Measurements from ENCODE around the gene CLCNKB.
"Not testable (repeated sequence)": the region's sequence is repeated elsewhere in the genome, so short reads cannot be mapped to it uniquely, and the experiment has no call there.

The CLCNKB gene

DNA sequence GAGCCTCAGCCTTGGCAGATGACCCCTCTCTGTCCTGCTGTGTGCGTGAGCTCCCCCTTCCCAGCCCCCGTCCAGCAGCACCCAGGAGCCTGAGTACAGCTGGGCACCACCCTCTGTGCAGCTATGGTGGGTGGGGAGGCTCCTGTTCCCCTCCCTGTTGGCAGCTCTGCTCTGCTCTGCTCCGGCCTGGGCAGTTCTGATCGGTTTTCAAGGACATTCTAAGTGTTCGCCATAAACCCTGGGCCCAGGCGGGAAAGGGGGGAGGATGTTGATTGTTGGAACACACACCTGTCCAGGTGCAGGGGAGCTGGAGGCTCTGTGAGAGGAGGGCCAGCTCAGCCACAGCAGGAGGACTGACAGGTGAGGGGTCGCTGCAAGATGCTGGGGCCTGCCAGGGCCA, at the start of gene CLCNKB:
TSS of gene CLCNKB (plus strand) at position 262 of the 400 bp plus-strand sequence. CDS start 711 bp downstream, outside the sequence.
- Histone ChIP-seq H3K27ac (ENCODE audit: low read length) (no peak within 1 kb of the TSS), H3K36me3 (ENCODE audit: control insufficient read depth, insufficient read depth, low read length) (no peaks in the 10 kb centered on the region), H3K9me3 (ENCODE audit: control insufficient read depth, insufficient read depth, low read length) (no peaks in the 10 kb centered on the region), H3K4me3 (ENCODE audit: low read length) (no peak within 1 kb of the TSS), H3K4me1 (ENCODE audit: control insufficient read depth, insufficient read depth, low read length) (peaks cover 2% of the 10 kb centered on the region; the same call in 1 of the 2 replicates), H3K27me3 (ENCODE audit: control insufficient read depth, insufficient read depth, low read length) (no peaks in the 10 kb centered on the region)
- no CpG with 5 or more reads among the region's 7 CpGs for WGBS (ENCODE audit: insufficient coverage, insufficient read length)
- DNase-seq (ENCODE audit: low read depth, low spot score): no peak

DNA sequence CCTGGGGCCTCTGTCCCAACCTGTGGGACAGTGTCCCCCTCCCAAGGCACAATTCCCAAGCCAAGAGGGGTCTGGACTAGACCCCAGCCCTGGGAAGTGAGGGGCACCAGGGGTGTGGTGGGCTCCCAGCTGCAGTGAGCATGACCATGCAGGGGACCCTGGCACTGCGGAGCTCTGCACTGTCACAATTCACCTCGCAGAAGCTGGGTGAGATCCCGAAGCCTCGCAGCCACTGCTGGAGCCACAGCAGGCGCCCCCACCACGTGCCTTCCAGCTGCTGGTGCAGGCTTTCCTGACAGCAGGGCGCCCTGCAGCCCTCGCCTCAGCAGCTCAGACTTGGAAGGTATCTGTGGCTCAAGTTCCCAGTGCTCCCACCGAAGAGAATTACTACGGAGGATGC, 49.5 kb upstream of the CLCNKB start:
- Histone ChIP-seq H3K27ac (ENCODE audit: low read length) (no peak overlapping the region), H3K4me1 (ENCODE audit: control insufficient read depth, insufficient read depth, low read length) (no peaks in the 10 kb centered on the region)
- no CpG with 5 or more reads among the region's 10 CpGs for WGBS (ENCODE audit: insufficient coverage, insufficient read length)

GRCh38 chr1:15994590-15995351, 48.8 kb upstream of the CLCNKB start:
- WGBS (ENCODE audit: insufficient coverage, insufficient read length): no CpG with 5 or more reads among the region's 11 CpGs
- Histone ChIP-seq H3K4me1 (ENCODE audit: control insufficient read depth, insufficient read depth, low read length) (no peaks in the 10 kb centered on the region), H3K27me3 (ENCODE audit: control insufficient read depth, insufficient read depth, low read length) (no peaks in the 10 kb centered on the region), H3K9me3 (ENCODE audit: control insufficient read depth, insufficient read depth, low read length) (no peaks in the 10 kb centered on the region), H3K36me3 (ENCODE audit: control insufficient read depth, insufficient read depth, low read length) (no peaks in the 10 kb centered on the region), H3K4me3 (ENCODE audit: low read length) (no peak overlapping the region), H3K27ac (ENCODE audit: low read length) (no peak overlapping the region)
- DNase-seq (ENCODE audit: low read depth, low spot score): no peak

More for the DNA sequence above, 49.5 kb upstream of the CLCNKB start:
- no peaks in the 10 kb centered on the region for H3K27me3 ChIP-seq (ENCODE audit: control insufficient read depth, insufficient read depth, low read length)
- H3K36me3 ChIP-seq (ENCODE audit: control insufficient read depth, insufficient read depth, low read length): no peaks in the 10 kb centered on the region
- H3K4me3 ChIP-seq (ENCODE audit: low read length): no peak overlapping the region
- no peak for DNase-seq (ENCODE audit: low read depth, low spot score)
- no peaks in the 10 kb centered on the region for H3K9me3 ChIP-seq (ENCODE audit: control insufficient read depth, insufficient read depth, low read length)

GRCh38 chr1:15997076-15997585, 46.5 kb upstream of the CLCNKB start:
- no peaks in the 10 kb centered on the region for H3K27me3 ChIP-seq (ENCODE audit: control insufficient read depth, insufficient read depth, low read length)
- no CpG with 5 or more reads among the region's 9 CpGs for WGBS (ENCODE audit: insufficient coverage, insufficient read length)
- no peak for DNase-seq (ENCODE audit: low read depth, low spot score)
- no peaks in the 10 kb centered on the region for H3K9me3 ChIP-seq (ENCODE audit: control insufficient read depth, insufficient read depth, low read length)
- H3K36me3 ChIP-seq (ENCODE audit: control insufficient read depth, insufficient read depth, low read length): no peaks in the 10 kb centered on the region
- H3K4me3 ChIP-seq (ENCODE audit: low read length): no peak overlapping the region
- H3K4me1 ChIP-seq (ENCODE audit: control insufficient read depth, insufficient read depth, low read length): no peaks in the 10 kb centered on the region
- no peak overlapping the region for H3K27ac ChIP-seq (ENCODE audit: low read length)

DNA sequence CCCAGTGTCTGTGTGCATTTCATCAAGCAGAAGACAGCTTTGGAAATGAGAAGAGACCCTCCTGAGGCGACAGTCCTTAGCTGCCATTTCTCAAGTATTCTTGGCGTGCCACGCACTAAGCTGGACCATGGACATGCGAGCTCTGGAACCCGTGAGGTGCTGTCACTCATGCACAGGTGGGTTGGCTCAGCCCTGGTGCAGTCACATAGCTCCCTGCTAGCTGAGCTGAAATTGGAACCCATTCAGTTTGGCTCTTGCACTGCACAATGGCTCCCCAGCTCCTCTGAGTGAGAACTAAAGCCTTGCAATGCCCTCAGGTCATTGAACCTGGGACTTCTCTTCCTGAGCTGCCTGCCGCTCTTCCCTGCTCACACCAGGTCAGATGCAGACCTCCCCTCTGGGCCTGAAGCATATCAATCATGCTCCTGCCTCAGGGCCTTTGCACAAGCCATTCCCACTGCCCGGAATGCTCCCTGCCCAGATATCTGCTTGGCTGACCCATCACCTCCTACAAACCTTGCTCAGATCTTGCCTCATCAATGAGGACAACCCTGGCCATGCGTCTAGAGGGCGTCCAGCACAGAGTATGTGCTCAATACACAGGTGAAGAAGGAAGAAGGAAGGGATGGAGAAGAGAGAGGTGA, 45.8 kb upstream of the CLCNKB start:
- Histone ChIP-seq H3K4me3 (ENCODE audit: low read length) (no peak overlapping the region), H3K9me3 (ENCODE audit: control insufficient read depth, insufficient read depth, low read length) (no peaks in the 10 kb centered on the region), H3K4me1 (ENCODE audit: control insufficient read depth, insufficient read depth, low read length) (no peaks in the 10 kb centered on the region), H3K36me3 (ENCODE audit: control insufficient read depth, insufficient read depth, low read length) (no peaks in the 10 kb centered on the region), H3K27ac (ENCODE audit: low read length) (no peak overlapping the region), H3K27me3 (ENCODE audit: control insufficient read depth, insufficient read depth, low read length) (no peaks in the 10 kb centered on the region)
- WGBS (ENCODE audit: insufficient coverage, insufficient read length): no CpG with 5 or more reads among the region's 9 CpGs
- DNase-seq (ENCODE audit: low read depth, low spot score): no peak

GRCh38 chr1:15998929-15999328, 44.7 kb upstream of the CLCNKB start:
- H3K36me3 ChIP-seq (ENCODE audit: control insufficient read depth, insufficient read depth, low read length): no peaks in the 10 kb centered on the region
- H3K27ac ChIP-seq (ENCODE audit: low read length): no peak overlapping the region
- no peaks in the 10 kb centered on the region for H3K27me3 ChIP-seq (ENCODE audit: control insufficient read depth, insufficient read depth, low read length)
- DNase-seq (ENCODE audit: low read depth, low spot score): no peak
- H3K9me3 ChIP-seq (ENCODE audit: control insufficient read depth, insufficient read depth, low read length): no peaks in the 10 kb centered on the region
- no peaks in the 10 kb centered on the region for H3K4me1 ChIP-seq (ENCODE audit: control insufficient read depth, insufficient read depth, low read length)
- H3K4me3 ChIP-seq (ENCODE audit: low read length): no peak overlapping the region
- no CpG with 5 or more reads among the region's 11 CpGs for WGBS (ENCODE audit: insufficient coverage, insufficient read length)

- no CpG with 5 or more reads among the region's 10 CpGs for WGBS (ENCODE audit: insufficient coverage, insufficient read length)
- H3K4me1 ChIP-seq (ENCODE audit: control insufficient read depth, insufficient read depth, low read length): not testable (repeated sequence)
Observed at GRCh38 chr1:16001274-16001673, 42.3 kb upstream of the CLCNKB start.

GRCh38 chr1:16005597-16005996, 38.0 kb upstream of the CLCNKB start:
- Histone ChIP-seq H3K36me3 (ENCODE audit: control insufficient read depth, insufficient read depth, low read length) (no peaks in the 10 kb centered on the region), H3K27ac (ENCODE audit: low read length) (no peak overlapping the region), H3K4me3 (ENCODE audit: low read length) (no peak overlapping the region), H3K4me1 (ENCODE audit: control insufficient read depth, insufficient read depth, low read length) (no peaks in the 10 kb centered on the region), H3K9me3 (ENCODE audit: control insufficient read depth, insufficient read depth, low read length) (no peaks in the 10 kb centered on the region), H3K27me3 (ENCODE audit: control insufficient read depth, insufficient read depth, low read length) (no peaks in the 10 kb centered on the region)
- no peak for DNase-seq (ENCODE audit: low read depth, low spot score)
- WGBS (ENCODE audit: insufficient coverage, insufficient read length): no CpG with 5 or more reads among the region's 5 CpGs

More at GRCh38 chr1:16001274-16001673, 42.3 kb upstream of the CLCNKB start:
- DNase-seq (ENCODE audit: low read depth, low spot score); H3K4me3 ChIP-seq (ENCODE audit: low read length); H3K27ac ChIP-seq (ENCODE audit: low read length); H3K27me3 ChIP-seq (ENCODE audit: control insufficient read depth, insufficient read depth, low read length); H3K9me3 ChIP-seq (ENCODE audit: control insufficient read depth, insufficient read depth, low read length); H3K36me3 ChIP-seq (ENCODE audit: control insufficient read depth, insufficient read depth, low read length): not testable (repeated sequence)

- H3K27ac ChIP-seq (ENCODE audit: low read length): no peak overlapping the region
- DNase-seq (ENCODE audit: low read depth, low spot score): no peak
- H3K9me3 ChIP-seq (ENCODE audit: control insufficient read depth, insufficient read depth, low read length): no peaks in the 10 kb centered on the region
- no peaks in the 10 kb centered on the region for H3K36me3 ChIP-seq (ENCODE audit: control insufficient read depth, insufficient read depth, low read length)
- H3K27me3 ChIP-seq (ENCODE audit: control insufficient read depth, insufficient read depth, low read length): no peaks in the 10 kb centered on the region
- H3K4me1 ChIP-seq (ENCODE audit: control insufficient read depth, insufficient read depth, low read length): no peaks in the 10 kb centered on the region
- H3K4me3 ChIP-seq (ENCODE audit: low read length): no peak overlapping the region
- WGBS (ENCODE audit: insufficient coverage, insufficient read length): no CpG with 5 or more reads among the region's 11 CpGs
Observed at GRCh38 chr1:16006010-16006409, 37.6 kb upstream of the CLCNKB start.

- H3K27me3 ChIP-seq (ENCODE audit: control insufficient read depth, insufficient read depth, low read length): no peaks in the 10 kb centered on the region
- H3K4me3 ChIP-seq (ENCODE audit: low read length): no peak overlapping the region
- WGBS (ENCODE audit: insufficient coverage, insufficient read length): no CpG with 5 or more reads among the region's 9 CpGs
- H3K36me3 ChIP-seq (ENCODE audit: control insufficient read depth, insufficient read depth, low read length): no peaks in the 10 kb centered on the region
- H3K9me3 ChIP-seq (ENCODE audit: control insufficient read depth, insufficient read depth, low read length): no peaks in the 10 kb centered on the region
- H3K4me1 ChIP-seq (ENCODE audit: control insufficient read depth, insufficient read depth, low read length): no peaks in the 10 kb centered on the region
- H3K27ac ChIP-seq (ENCODE audit: low read length): no peak overlapping the region
- no peak for DNase-seq (ENCODE audit: low read depth, low spot score)
Observed at GRCh38 chr1:16006552-16007485, 36.8 kb upstream of the CLCNKB start.

Data from iPS DF 6.9 (cell line).